Loucy (cell line): ENCODE data around the gene DIP2A.

Experiments used
- CTCF ChIP-seq: fragments of 200-600 bp; sonication (generic); conservative IDR thresholded peaks from 2 replicates; pipeline ENCODE4 v1.5.1; 2014; ENCODE audit warnings: mild to moderate bottlenecking, antibody characterized with exemption, low read length
- EZH2phosphoT487 ChIP-seq: fragments of 200-600 bp; IDR thresholded peaks from 2 replicates; pipeline ENCODE4 v1.6.1; 2018; ENCODE audit warnings: antibody characterized with exemption, mild to moderate bottlenecking, moderate library complexity, borderline replicate concordance

GRCh38 chr21:46564391-46564790 is 105.7 kb downstream of the DIP2A start:
- TF ChIP-seq CTCF: no peak
- TF ChIP-seq EZH2phosphoT487: no peak
